Sigmoid colon (tissue), 4 donors: ENCODE results near the gene VCAN.

Experiments
- EP300 ChIP-seq, 4 donors: sonication (generic); formaldehyde crosslinking; IDR thresholded peaks; one replicate each; pipeline ENCODE4 v1.6.1; 2017; ENCODE audit warnings: antibody characterized with exemption in 4 of 4
- POLR2A ChIP-seq, 2 donors: fragments of 450-650 bp; IDR thresholded peaks; one replicate each; pipeline ENCODE4 v1.6.1; 2016; ENCODE audit warnings: antibody characterized with exemption in 2 of 2, mild to moderate bottlenecking in 2 of 2, moderate library complexity in 2 of 2
- POLR2AphosphoS5 ChIP-seq, 4 donors: sonication (generic); formaldehyde crosslinking; IDR thresholded peaks; one replicate each; pipeline ENCODE4 v1.6.1; 2017; ENCODE audit warnings: antibody characterized with exemption in 4 of 4
- TF ChIP-seq, protein P1 (sequence below), 4 experiments: fragments of 450-650 bp in 3 of 4; fragments of 200-600 bp in 1 of 4; IDR thresholded peaks; one replicate each; pipeline ENCODE4 v1.5.1; 2016 to 2019; ENCODE audit warnings: antibody characterized with exemption in 4 of 4, mild to moderate bottlenecking in 3 of 4, moderate library complexity in 2 of 4

DNA sequence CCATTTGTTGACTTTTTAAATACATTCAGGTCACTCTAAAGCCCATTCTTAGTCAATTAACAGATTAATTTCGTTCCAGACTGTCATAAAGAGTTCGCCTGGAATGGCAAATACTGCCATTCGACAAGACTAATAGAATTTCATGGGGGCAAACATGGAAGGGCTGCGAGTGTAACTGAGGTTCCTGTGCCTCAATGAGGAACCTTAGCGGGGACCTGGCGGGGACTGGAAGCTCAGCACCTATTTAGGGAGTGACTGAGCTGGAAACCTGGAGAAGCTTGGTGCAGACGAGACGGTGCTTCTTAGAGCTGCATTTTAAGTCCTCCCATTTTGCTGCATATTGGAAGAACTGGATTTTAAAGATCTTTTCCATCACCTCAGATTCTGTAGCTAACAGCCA is 3.4 kb downstream of the VCAN start:
- TF ChIP-seq, protein P1, sequence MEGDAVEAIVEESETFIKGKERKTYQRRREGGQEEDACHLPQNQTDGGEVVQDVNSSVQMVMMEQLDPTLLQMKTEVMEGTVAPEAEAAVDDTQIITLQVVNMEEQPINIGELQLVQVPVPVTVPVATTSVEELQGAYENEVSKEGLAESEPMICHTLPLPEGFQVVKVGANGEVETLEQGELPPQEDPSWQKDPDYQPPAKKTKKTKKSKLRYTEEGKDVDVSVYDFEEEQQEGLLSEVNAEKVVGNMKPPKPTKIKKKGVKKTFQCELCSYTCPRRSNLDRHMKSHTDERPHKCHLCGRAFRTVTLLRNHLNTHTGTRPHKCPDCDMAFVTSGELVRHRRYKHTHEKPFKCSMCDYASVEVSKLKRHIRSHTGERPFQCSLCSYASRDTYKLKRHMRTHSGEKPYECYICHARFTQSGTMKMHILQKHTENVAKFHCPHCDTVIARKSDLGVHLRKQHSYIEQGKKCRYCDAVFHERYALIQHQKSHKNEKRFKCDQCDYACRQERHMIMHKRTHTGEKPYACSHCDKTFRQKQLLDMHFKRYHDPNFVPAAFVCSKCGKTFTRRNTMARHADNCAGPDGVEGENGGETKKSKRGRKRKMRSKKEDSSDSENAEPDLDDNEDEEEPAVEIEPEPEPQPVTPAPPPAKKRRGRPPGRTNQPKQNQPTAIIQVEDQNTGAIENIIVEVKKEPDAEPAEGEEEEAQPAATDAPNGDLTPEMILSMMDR (IDR thresholded peaks at IDR 0.05), result no peak
- TF ChIP-seq POLR2AphosphoS5 (IDR thresholded peaks at IDR 0.05), result no peak
- TF ChIP-seq POLR2A (IDR thresholded peaks at IDR 0.05), result no peak
- no peak for TF ChIP-seq EP300 (IDR thresholded peaks at IDR 0.05)
